Trophoblast cell (in vitro differentiated cells and primary cell): ENCODE results near the gene DCDC2C.

ENCODE experiments used
- DNase-seq, 2 donors: peaks; one replicate each; pipeline ENCODE4 v3.0.0-alpha.2; 2016
- H2AFZ ChIP-seq: 2 replicates; pipeline ENCODE4 v1.6.1; 2013; ENCODE audit warnings: low read length, moderate library complexity, mild to moderate bottlenecking; ENCODE audit not compliant: insufficient read depth, poor library complexity
- H2AK5ac ChIP-seq: 2 replicates; pipeline ENCODE4 v1.6.1; 2013; ENCODE audit warnings: mild to moderate bottlenecking, low read length
- H2BK120ac ChIP-seq: 2 replicates; pipeline ENCODE4 v1.6.1; 2013; ENCODE audit warnings: low read length, mild to moderate bottlenecking, moderate library complexity; ENCODE audit not compliant: insufficient read depth, poor library complexity
- H2BK12ac ChIP-seq: 2 replicates; pipeline ENCODE4 v1.6.1; 2013; ENCODE audit warnings: mild to moderate bottlenecking, low read length, moderate library complexity
- H2BK5ac ChIP-seq: 2 replicates; pipeline ENCODE4 v1.6.1; 2013; ENCODE audit warnings: low read length, low read depth, moderate library complexity, mild to moderate bottlenecking; ENCODE audit not compliant: poor library complexity
- H3K14ac ChIP-seq: 2 replicates; pipeline ENCODE4 v1.6.1; 2013; ENCODE audit warnings: mild to moderate bottlenecking, low read length
- H3K18ac ChIP-seq: 2 replicates; pipeline ENCODE4 v1.6.1; 2013; ENCODE audit warnings: mild to moderate bottlenecking, low read length
- H3K23ac ChIP-seq: 2 replicates; pipeline ENCODE4 v1.6.1; 2013; ENCODE audit warnings: low read length
- H3K27ac ChIP-seq: 2 replicates; pipeline ENCODE4 v1.5.1; 2013; ENCODE audit warnings: low read depth, mild to moderate bottlenecking, inconsistent platforms, low read length, moderate library complexity
- H3K27me3 ChIP-seq: 2 replicates; pipeline ENCODE4 v1.6.1; 2013; ENCODE audit warnings: inconsistent platforms, mild to moderate bottlenecking, low read length, moderate library complexity; ENCODE audit not compliant: insufficient read depth
- H3K36me3 ChIP-seq, 2 experiments: 1 replicate in 1 of 2; 2 replicates in 1 of 2; pipeline ENCODE4 v1.6.1; 2013; ENCODE audit warnings: low read length in 2 of 2, mild to moderate bottlenecking in 2 of 2, moderate library complexity in 1 of 2; ENCODE audit not compliant: insufficient read depth in 2 of 2, control insufficient read depth in 1 of 2
- H3K4ac ChIP-seq: 2 replicates; pipeline ENCODE4 v1.6.1; 2013; ENCODE audit warnings: low read depth, mild to moderate bottlenecking, low read length, moderate library complexity
- H3K4me1 ChIP-seq, 2 experiments: 1 replicate in 1 of 2; 2 replicates in 1 of 2; pipeline ENCODE4 v1.6.1; 2013; ENCODE audit warnings: low read length in 2 of 2, mild to moderate bottlenecking in 2 of 2, moderate library complexity in 1 of 2; ENCODE audit not compliant: insufficient read depth in 2 of 2, control insufficient read depth in 1 of 2
- H3K4me2 ChIP-seq: 2 replicates; pipeline ENCODE4 v1.6.1; 2013; ENCODE audit warnings: inconsistent platforms, mild to moderate bottlenecking, low read length, moderate library complexity
- H3K4me3 ChIP-seq: 2 replicates; pipeline ENCODE4 v1.5.1; 2013; ENCODE audit warnings: mild to moderate bottlenecking, low read depth, low read length, inconsistent platforms
- H3K79me1 ChIP-seq: one replicate; pipeline ENCODE4 v1.6.1; 2013; ENCODE audit warnings: low read length
- H3K79me2 ChIP-seq: 2 replicates; pipeline ENCODE4 v1.6.1; 2013; ENCODE audit warnings: low read length, mild to moderate bottlenecking; ENCODE audit not compliant: control insufficient read depth, insufficient read depth, poor library complexity
- H3K9ac ChIP-seq: 2 replicates; pipeline ENCODE4 v1.6.1; 2013; ENCODE audit warnings: mild to moderate bottlenecking, low read length
- H3K9me3 ChIP-seq: 2 replicates; pipeline ENCODE4 v1.6.1; 2013; ENCODE audit warnings: low read depth, mild to moderate bottlenecking, control low read depth, inconsistent platforms, low read length; ENCODE audit not compliant: insufficient read depth
- H4K12ac ChIP-seq: 2 replicates; pipeline ENCODE4 v1.6.1; 2013; ENCODE audit warnings: low read depth, mild to moderate bottlenecking, low read length, moderate library complexity
- H4K8ac ChIP-seq: 2 replicates; pipeline ENCODE4 v1.6.1; 2013; ENCODE audit warnings: low read depth, mild to moderate bottlenecking, low read length, moderate library complexity
- H4K91ac ChIP-seq: one replicate; pipeline ENCODE4 v1.6.1; 2013; ENCODE audit warnings: low read depth, mild to moderate bottlenecking, low read length, moderate library complexity
- WGBS: extraction: QIAGEN DNeasy Blood & Tissue Kit; methylation state at CpG from one replicate; pipeline ENCODE4 v1.1.7; 2013; ENCODE audit warnings: missing lambda C conversion rate; ENCODE audit not compliant: insufficient read length, insufficient coverage; ENCODE audit errors: extremely low coverage; 5-methylcytosine and 5-hydroxymethylcytosine counted together

DCDC2C gene

DNA sequence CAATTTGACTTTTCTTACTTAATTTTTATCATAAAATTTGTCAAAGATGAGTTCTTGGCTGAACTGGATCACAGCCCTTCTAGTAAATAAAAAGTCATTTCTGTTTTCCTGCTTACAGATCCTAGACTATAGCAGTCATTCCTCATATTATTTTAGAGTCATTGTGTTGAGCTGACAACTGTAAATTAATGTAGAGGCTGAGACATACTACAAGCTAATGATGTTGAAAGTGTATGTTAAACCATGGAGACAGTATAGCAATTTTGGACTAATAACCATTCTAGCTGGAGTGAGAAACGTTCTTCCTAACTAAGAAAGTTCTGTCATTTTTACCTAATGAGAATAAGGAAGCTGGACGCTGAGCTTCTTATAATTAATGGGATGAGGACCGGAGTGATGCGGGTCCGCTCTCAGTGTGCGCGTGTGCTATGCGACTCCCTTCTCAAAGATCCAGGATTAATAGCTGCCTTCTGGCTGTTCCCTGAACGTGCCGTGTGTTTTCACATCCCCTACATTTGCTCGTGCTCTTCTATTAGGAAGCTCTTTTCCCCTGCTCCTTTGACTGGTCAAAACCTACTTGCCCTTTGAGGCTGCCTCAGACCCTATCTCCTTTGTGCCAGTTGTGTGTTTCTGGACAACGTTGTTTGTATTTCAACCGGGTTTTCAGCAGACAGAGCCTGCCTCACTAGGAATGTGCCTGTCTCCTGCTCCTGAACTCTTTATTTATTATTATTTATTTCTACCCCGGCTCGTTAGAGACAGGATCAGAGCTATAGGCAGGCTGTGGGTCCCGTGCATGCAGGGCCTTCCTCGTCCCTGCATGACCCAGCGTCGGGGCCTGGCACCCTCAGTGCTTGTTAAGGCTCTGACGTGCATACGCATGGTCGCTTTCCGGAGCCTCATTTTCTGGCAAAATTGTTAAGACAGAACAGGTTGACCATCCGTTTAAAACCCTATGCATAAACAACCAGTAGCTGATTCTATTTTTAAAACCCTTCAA lies 182.6 kb downstream of the DCDC2C start:
- no peak overlapping the region for H4K91ac ChIP-seq
- no peak overlapping the region for H3K4ac ChIP-seq
- H3K36me3 ChIP-seq = no peaks in the 10 kb centered on the region
- H3K14ac ChIP-seq = no peak overlapping the region
- no peaks in the 10 kb centered on the region for H3K4me1 ChIP-seq
- no peak overlapping the region for H2BK12ac ChIP-seq
- no peak overlapping the region for H4K8ac ChIP-seq
- H3K9ac ChIP-seq = no peak overlapping the region
- H3K4me3 ChIP-seq = no peak overlapping the region
- H2BK5ac ChIP-seq = no peak overlapping the region
- DNase-seq = no peak
- H2AFZ ChIP-seq = no peak overlapping the region
- H2BK120ac ChIP-seq = no peak overlapping the region
- no CpG with 5 or more reads among the region's 24 CpGs for WGBS
- no peak overlapping the region for H3K23ac ChIP-seq
- H3K18ac ChIP-seq = no peak overlapping the region
- H3K9me3 ChIP-seq = peaks cover 11% of the 10 kb centered on the region
- no peak overlapping the region for H3K27ac ChIP-seq
- no peaks in the 10 kb centered on the region for H3K79me1 ChIP-seq
- H3K27me3 ChIP-seq = no peaks in the 10 kb centered on the region
- H3K4me2 ChIP-seq = no peak overlapping the region
- H2AK5ac ChIP-seq = no peak overlapping the region
- no peak overlapping the region for H4K12ac ChIP-seq
- no peaks in the 10 kb centered on the region for H3K79me2 ChIP-seq

DNA sequence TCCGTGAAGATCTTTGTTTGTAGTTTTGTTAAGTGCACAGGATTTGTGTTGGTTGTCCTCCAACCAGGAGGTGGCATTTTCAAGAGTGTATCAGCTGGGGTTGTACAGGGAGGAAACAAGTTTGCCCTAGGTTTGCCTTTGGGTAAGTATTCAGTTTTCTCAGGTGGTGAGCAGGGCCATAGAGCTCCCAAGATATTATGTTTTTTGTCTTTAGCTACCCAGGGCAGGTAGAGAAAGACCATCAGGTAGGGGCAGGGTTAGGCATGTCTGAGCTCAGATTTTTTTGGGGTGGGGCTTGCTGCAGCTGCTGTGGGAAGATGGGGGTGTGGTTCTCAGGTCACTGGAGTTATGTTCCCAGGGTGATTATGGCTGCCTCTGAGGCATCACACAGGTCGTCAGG lies 191.6 kb downstream of the DCDC2C start:
- Histone ChIP-seq H4K91ac (no peak overlapping the region), H2AFZ (no peak overlapping the region), H3K79me1 (no peaks in the 10 kb centered on the region), H2BK5ac (no peak overlapping the region), H3K4me2 (no peak overlapping the region), H2BK12ac (no peak overlapping the region), H2BK120ac (no peak overlapping the region), H3K79me2 (no peaks in the 10 kb centered on the region), H2AK5ac (no peak overlapping the region), H3K36me3 (no peaks in the 10 kb centered on the region), H3K4ac (no peak overlapping the region), H3K4me1 (no peaks in the 10 kb centered on the region), H3K23ac (no peak overlapping the region), H3K9ac (no peak overlapping the region), H3K27ac (no peak overlapping the region), H3K27me3 (no peaks in the 10 kb centered on the region), H3K14ac (no peak overlapping the region), H4K12ac (no peak overlapping the region), H4K8ac (no peak overlapping the region), H3K4me3 (no peak overlapping the region), H3K18ac (no peak overlapping the region), H3K9me3 (peaks cover 4% of the 10 kb centered on the region)
- no CpG with 5 or more reads among the region's 2 CpGs for WGBS
- DNase-seq = no peak
